CMK (cell line): ENCODE measurements around the gene MYO19.
"Not testable (repeated sequence)": the region's sequence is repeated elsewhere in the genome, so short reads cannot be mapped to it uniquely, and the experiment has no call there.

ENCODE experiments used
- DNase-seq: peaks from one replicate; pipeline ENCODE4 v3.0.0-alpha.2; 2010; ENCODE audit warnings: low read depth

The MYO19 gene

GRCh38 chr17:36533935-36534839 lies 481 bp downstream of the MYO19 start:
- peak; percentile 70 for DNase-seq

- DNase-seq = no peak
Observed at GRCh38 chr17:36532435-36532975, 2.2 kb downstream of the MYO19 start.

- peak; percentile 22 for DNase-seq
Observed at GRCh38 chr17:36529121-36529520, 5.5 kb downstream of the MYO19 start.

- no peak for DNase-seq
Observed at GRCh38 chr17:36527621-36528250, 6.9 kb downstream of the MYO19 start.

GRCh38 chr17:36525888-36526287 lies 8.8 kb downstream of the MYO19 start:
- no peak for DNase-seq

GRCh38 chr17:36525113-36525512 lies 9.6 kb downstream of the MYO19 start:
- DNase-seq = no peak

- DNase-seq = no peak
Observed at GRCh38 chr17:36524428-36524876, 10.2 kb downstream of the MYO19 start.

- DNase-seq = no peak
Observed at GRCh38 chr17:36523113-36523512, 11.6 kb downstream of the MYO19 start.

GRCh38 chr17:36515837-36516236 lies 18.8 kb downstream of the MYO19 start:
- no peak for DNase-seq

- no peak for DNase-seq
Observed at GRCh38 chr17:36514856-36515255, 19.8 kb downstream of the MYO19 start.

- DNase-seq = no peak
Observed at GRCh38 chr17:36512641-36513040, 22.0 kb downstream of the MYO19 start.

GRCh38 chr17:36511216-36511615 lies 23.5 kb downstream of the MYO19 start:
- DNase-seq = no peak

- DNase-seq = no peak
Observed at GRCh38 chr17:36510636-36511035, 24.0 kb downstream of the MYO19 start.

GRCh38 chr17:36509272-36509985 lies 25.2 kb downstream of the MYO19 start:
- DNase-seq = no peak

- DNase-seq = not testable (repeated sequence)
Observed at GRCh38 chr17:36508439-36508838, 26.2 kb downstream of the MYO19 start.

- no peak for DNase-seq
Observed at GRCh38 chr17:36507266-36507665, 27.4 kb downstream of the MYO19 start.

GRCh38 chr17:36506831-36507230 lies 27.8 kb downstream of the MYO19 start:
- no peak for DNase-seq

GRCh38 chr17:36506249-36506826 lies 28.3 kb downstream of the MYO19 start:
- no peak for DNase-seq

- DNase-seq = no peak
Observed at GRCh38 chr17:36505171-36505570, 29.5 kb downstream of the MYO19 start.

- no peak for DNase-seq
Observed at GRCh38 chr17:36504156-36504545, 30.5 kb downstream of the MYO19 start.

- no peak for DNase-seq
Observed at GRCh38 chr17:36503456-36504155, 31.1 kb downstream of the MYO19 start.
